GM19438 (cell line): ENCODE measurements around the gene DOCK9.
"Not testable (repeated sequence)": the region's sequence is repeated elsewhere in the genome, so short reads cannot be mapped to it uniquely, and the experiment has no call there.

Experiments used
- ATAC-seq: cut with Tn5 transposase; IDR thresholded peaks from one replicate; pipeline ENCODE4 v1.9.1; 2021; ENCODE audit warnings: low read depth; ENCODE audit not compliant: unreplicated experiment

The DOCK9 gene

GRCh38 chr13:98921786-98922185 lies 56.1 kb downstream of the DOCK9 start:
- no peak for ATAC-seq

GRCh38 chr13:98921015-98921580 lies 56.8 kb downstream of the DOCK9 start:
- ATAC-seq, result no peak

GRCh38 chr13:98919566-98919965 lies 58.3 kb downstream of the DOCK9 start:
- ATAC-seq, result no peak

- ATAC-seq, result no peak
Measured at GRCh38 chr13:98918771-98919170, 59.1 kb downstream of the DOCK9 start.

- no peak for ATAC-seq
Measured at GRCh38 chr13:98917116-98917515, 60.7 kb downstream of the DOCK9 start.

- ATAC-seq, result no peak
Measured at GRCh38 chr13:98916403-98916802, 61.5 kb downstream of the DOCK9 start.

GRCh38 chr13:98915981-98916380 lies 61.9 kb downstream of the DOCK9 start:
- no peak for ATAC-seq

GRCh38 chr13:98915563-98915962 lies 62.3 kb downstream of the DOCK9 start:
- no peak for ATAC-seq

GRCh38 chr13:98913741-98914140 lies 64.1 kb downstream of the DOCK9 start:
- ATAC-seq, result no peak

GRCh38 chr13:98912846-98913245 lies 65.0 kb downstream of the DOCK9 start:
- no peak for ATAC-seq

- no peak for ATAC-seq
Measured at GRCh38 chr13:98910501-98910951, 67.3 kb downstream of the DOCK9 start.

GRCh38 chr13:98909016-98909415 lies 68.8 kb downstream of the DOCK9 start:
- no peak for ATAC-seq

GRCh38 chr13:98906746-98907502 lies 70.9 kb downstream of the DOCK9 start:
- no peak for ATAC-seq

GRCh38 chr13:98905199-98905598 lies 72.7 kb downstream of the DOCK9 start:
- ATAC-seq, result no peak

- ATAC-seq, result no peak
Measured at GRCh38 chr13:98900442-98900841, 77.4 kb downstream of the DOCK9 start.

GRCh38 chr13:98897706-98898105 lies 80.2 kb downstream of the DOCK9 start:
- no peak for ATAC-seq

- no peak for ATAC-seq
Measured at GRCh38 chr13:98896868-98897144, 81.1 kb downstream of the DOCK9 start.

GRCh38 chr13:98896083-98896867 lies 81.6 kb downstream of the DOCK9 start:
- no peak for ATAC-seq

GRCh38 chr13:98894814-98895213 lies 83.0 kb downstream of the DOCK9 start:
- not testable (repeated sequence) for ATAC-seq

- no peak for ATAC-seq
Measured at GRCh38 chr13:98893371-98893770, 84.5 kb downstream of the DOCK9 start.

GRCh38 chr13:98892821-98893220 lies 85.0 kb downstream of the DOCK9 start:
- ATAC-seq, result no peak

- no peak for ATAC-seq
Measured at GRCh38 chr13:98892077-98892476, 85.8 kb downstream of the DOCK9 start.
